Measurements from ENCODE around the gene NPAT. TPM values are rescaled to one million over a fixed set of nuclear protein-coding genes. Genes with fewer than 3 reads are reported as not detected.

The NPAT gene
- total and polyA plus RNA-seq, 9 of the 15 experiments (the other 6 are each of a cell fraction or from before 2014, with no cell fraction given), result 8.8 to 30.0 (median 22.1) TPM

DNA sequence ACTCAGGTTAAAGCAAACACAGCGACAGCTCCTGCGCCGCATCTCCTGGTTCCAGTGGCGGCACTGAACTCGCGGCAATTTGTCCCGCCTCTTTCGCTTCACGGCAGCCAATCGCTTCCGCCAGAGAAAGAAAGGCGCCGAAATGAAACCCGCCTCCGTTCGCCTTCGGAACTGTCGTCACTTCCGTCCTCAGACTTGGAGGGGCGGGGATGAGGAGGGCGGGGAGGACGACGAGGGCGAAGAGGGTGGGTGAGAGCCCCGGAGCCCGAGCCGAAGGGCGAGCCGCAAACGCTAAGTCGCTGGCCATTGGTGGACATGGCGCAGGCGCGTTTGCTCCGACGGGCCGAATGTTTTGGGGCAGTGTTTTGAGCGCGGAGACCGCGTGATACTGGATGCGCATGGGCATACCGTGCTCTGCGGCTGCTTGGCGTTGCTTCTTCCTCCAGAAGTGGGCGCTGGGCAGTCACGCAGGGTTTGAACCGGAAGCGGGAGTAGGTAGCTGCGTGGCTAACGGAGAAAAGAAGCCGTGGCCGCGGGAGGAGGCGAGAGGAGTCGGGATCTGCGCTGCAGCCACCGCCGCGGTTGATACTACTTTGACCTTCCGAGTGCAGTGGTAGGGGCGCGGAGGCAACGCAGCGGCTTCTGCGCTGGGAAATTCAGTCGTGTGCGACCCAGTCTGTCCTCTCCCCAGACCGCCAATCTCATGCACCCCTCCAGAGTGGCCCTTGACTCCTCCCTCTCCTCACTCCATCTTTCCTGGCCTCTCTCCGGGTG lies at the start of gene NPAT, which contains the start of gene ATM (continued):
- TF ChIP-seq, protein P1, sequence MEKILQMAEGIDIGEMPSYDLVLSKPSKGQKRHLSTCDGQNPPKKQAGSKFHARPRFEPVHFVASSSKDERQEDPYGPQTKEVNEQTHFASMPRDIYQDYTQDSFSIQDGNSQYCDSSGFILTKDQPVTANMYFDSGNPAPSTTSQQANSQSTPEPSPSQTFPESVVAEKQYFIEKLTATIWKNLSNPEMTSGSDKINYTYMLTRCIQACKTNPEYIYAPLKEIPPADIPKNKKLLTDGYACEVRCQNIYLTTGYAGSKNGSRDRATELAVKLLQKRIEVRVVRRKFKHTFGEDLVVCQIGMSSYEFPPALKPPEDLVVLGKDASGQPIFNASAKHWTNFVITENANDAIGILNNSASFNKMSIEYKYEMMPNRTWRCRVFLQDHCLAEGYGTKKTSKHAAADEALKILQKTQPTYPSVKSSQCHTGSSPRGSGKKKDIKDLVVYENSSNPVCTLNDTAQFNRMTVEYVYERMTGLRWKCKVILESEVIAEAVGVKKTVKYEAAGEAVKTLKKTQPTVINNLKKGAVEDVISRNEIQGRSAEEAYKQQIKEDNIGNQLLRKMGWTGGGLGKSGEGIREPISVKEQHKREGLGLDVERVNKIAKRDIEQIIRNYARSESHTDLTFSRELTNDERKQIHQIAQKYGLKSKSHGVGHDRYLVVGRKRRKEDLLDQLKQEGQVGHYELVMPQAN (IDR thresholded peaks at IDR 0.05; ENCODE audit: borderline replicate concordance), result peak; percentile 87; the same call in 1 of the 2 replicates
- TF ChIP-seq ZNF316 (IDR thresholded peaks at IDR 0.05) (no peak), ZKSCAN3 (CRISPR knock-in tag; IDR thresholded peaks at IDR 0.05) (no peak), BCOR (IDR thresholded peaks at IDR 0.05) (no peak; the same call in 1 of the 2 replicates), BHLHE40 (IDR thresholded peaks at IDR 0.05; ENCODE audit: low read length) (peak; percentile 45), ZNF282 (CRISPR knock-in tag; IDR thresholded peaks at IDR 0.05) (no peak), TEAD4 (IDR thresholded peaks at IDR 0.05; ENCODE audit: low read length) (peak; percentile 30; the same call in 1 of the 2 replicates), TEAD4 (CRISPR knock-in tag; IDR thresholded peaks at IDR 0.05; ENCODE audit: borderline replicate concordance) (no peak), RBM22 (IDR thresholded peaks at IDR 0.05; ENCODE audit: low read depth, low read length, poor library complexity, severe bottlenecking) (no peak), CC2D1A (IDR thresholded peaks at IDR 0.05) (peak; percentile 39; the same call in 1 of the 2 replicates), FOXK2 (conservative IDR thresholded peaks at IDR 0.05 in 1 of 2, IDR thresholded peaks at IDR 0.05 in 1 of 2; ENCODE audit: low read depth in 2 of 2) (peak; percentile 49 to 64; a peak in 3 of 4 replicates), CREM (IDR thresholded peaks at IDR 0.05; ENCODE audit: low read depth) (peak; percentile 90), ZNF707 (CRISPR knock-in tag; conservative IDR thresholded peaks at IDR 0.05) (no peak), U2AF2 (optimal IDR thresholded peaks at IDR 0.05; ENCODE audit: low read depth, low read length) (no peak), SMAD4 (CRISPR knock-in tag; conservative IDR thresholded peaks at IDR 0.05) (no peak), L3MBTL2 (IDR thresholded peaks at IDR 0.05) (peak; percentile 39)
- TF ChIP-seq, protein P2, sequence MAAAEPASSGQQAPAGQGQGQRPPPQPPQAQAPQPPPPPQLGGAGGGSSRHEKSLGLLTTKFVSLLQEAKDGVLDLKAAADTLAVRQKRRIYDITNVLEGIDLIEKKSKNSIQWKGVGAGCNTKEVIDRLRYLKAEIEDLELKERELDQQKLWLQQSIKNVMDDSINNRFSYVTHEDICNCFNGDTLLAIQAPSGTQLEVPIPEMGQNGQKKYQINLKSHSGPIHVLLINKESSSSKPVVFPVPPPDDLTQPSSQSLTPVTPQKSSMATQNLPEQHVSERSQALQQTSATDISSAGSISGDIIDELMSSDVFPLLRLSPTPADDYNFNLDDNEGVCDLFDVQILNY (CRISPR knock-in tag; IDR thresholded peaks at IDR 0.05), result no peak
- TF ChIP-seq, protein P3, sequence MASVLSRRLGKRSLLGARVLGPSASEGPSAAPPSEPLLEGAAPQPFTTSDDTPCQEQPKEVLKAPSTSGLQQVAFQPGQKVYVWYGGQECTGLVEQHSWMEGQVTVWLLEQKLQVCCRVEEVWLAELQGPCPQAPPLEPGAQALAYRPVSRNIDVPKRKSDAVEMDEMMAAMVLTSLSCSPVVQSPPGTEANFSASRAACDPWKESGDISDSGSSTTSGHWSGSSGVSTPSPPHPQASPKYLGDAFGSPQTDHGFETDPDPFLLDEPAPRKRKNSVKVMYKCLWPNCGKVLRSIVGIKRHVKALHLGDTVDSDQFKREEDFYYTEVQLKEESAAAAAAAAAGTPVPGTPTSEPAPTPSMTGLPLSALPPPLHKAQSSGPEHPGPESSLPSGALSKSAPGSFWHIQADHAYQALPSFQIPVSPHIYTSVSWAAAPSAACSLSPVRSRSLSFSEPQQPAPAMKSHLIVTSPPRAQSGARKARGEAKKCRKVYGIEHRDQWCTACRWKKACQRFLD (CRISPR knock-in tag; IDR thresholded peaks at IDR 0.05), result peak; percentile 74; the same call in 1 of the 2 replicates
- TF ChIP-seq, protein P4, sequence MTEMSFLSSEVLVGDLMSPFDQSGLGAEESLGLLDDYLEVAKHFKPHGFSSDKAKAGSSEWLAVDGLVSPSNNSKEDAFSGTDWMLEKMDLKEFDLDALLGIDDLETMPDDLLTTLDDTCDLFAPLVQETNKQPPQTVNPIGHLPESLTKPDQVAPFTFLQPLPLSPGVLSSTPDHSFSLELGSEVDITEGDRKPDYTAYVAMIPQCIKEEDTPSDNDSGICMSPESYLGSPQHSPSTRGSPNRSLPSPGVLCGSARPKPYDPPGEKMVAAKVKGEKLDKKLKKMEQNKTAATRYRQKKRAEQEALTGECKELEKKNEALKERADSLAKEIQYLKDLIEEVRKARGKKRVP (CRISPR knock-in tag; IDR thresholded peaks at IDR 0.05), result no peak

All from K562 (cell line).